Endodermal cell (in vitro differentiated cells): Measurements from ENCODE around the gene CASZ1. TPM values are rescaled to one million over a fixed set of nuclear protein-coding genes. Genes with fewer than 3 reads are reported as not detected.

Source experiments
- DNase-seq: peaks from one replicate; pipeline ENCODE4 v3.0.0-alpha.2; 2017
- H3K27ac ChIP-seq: 2 replicates; pipeline ENCODE4 v1.5.1; 2013; ENCODE audit warnings: mild to moderate bottlenecking, low read depth, low read length, moderate library complexity
- H3K27me3 ChIP-seq: 2 replicates; pipeline ENCODE4 v1.6.1; 2013; ENCODE audit warnings: mild to moderate bottlenecking, low read length, moderate library complexity; ENCODE audit not compliant: insufficient read depth, control insufficient read depth, poor library complexity, severe bottlenecking
- H3K36me3 ChIP-seq: 2 replicates; pipeline ENCODE4 v1.7.0; 2013; ENCODE audit warnings: mild to moderate bottlenecking, low read length, moderate library complexity; ENCODE audit not compliant: control insufficient read depth, insufficient read depth
- H3K4me1 ChIP-seq: one replicate; pipeline ENCODE4 v1.7.0; 2013; ENCODE audit warnings: low read length; ENCODE audit not compliant: control insufficient read depth, insufficient read depth
- H3K4me3 ChIP-seq: 2 replicates; pipeline ENCODE4 v1.5.1; 2013; ENCODE audit warnings: mild to moderate bottlenecking, low read length, moderate library complexity
- H3K9ac ChIP-seq: 2 replicates; pipeline ENCODE4 v1.6.1; 2013; ENCODE audit warnings: mild to moderate bottlenecking, low read length, moderate library complexity; ENCODE audit not compliant: poor library complexity, severe bottlenecking; ENCODE audit errors: extremely low read depth
- H3K9me3 ChIP-seq: 2 replicates; pipeline ENCODE4 v1.6.1; 2013; ENCODE audit warnings: mild to moderate bottlenecking, low read length, moderate library complexity; ENCODE audit not compliant: control insufficient read depth
- H3K27ac Mint-ChIP-seq: 2 replicates; pipeline ENCODE4 v1.8.0; 2020; ENCODE audit warnings: mixed read lengths
- H3K27me3 Mint-ChIP-seq: 2 replicates; pipeline ENCODE4 v1.8.0; 2021; ENCODE audit warnings: mild to moderate bottlenecking, mixed read lengths; ENCODE audit not compliant: insufficient read depth
- H3K36me3 Mint-ChIP-seq: 2 replicates; pipeline ENCODE4 v1.8.0; 2020; ENCODE audit warnings: low read depth, mixed read lengths
- H3K4me1 Mint-ChIP-seq: 2 replicates; pipeline ENCODE4 v1.8.0; 2020; ENCODE audit warnings: mixed read lengths
- H3K4me3 Mint-ChIP-seq: 2 replicates; pipeline ENCODE4 v1.8.0; 2020; ENCODE audit warnings: mild to moderate bottlenecking, moderate library complexity, mixed read lengths
- H3K9me3 Mint-ChIP-seq: 2 replicates; pipeline ENCODE4 v1.8.0; 2020; ENCODE audit warnings: mild to moderate bottlenecking, mixed read lengths
- CTCF ChIP-seq: fragments of 200-600 bp; sonication (generic); conservative IDR thresholded peaks from 2 replicates; pipeline ENCODE4 v1.5.0; 2021; ENCODE audit warnings: antibody characterized with exemption, mild to moderate bottlenecking
- WGBS, 2 experiments: methylation state at CpG; one replicate each; pipeline versions ENCODE4 v1.1.5 to v1.1.7; 2013; ENCODE audit warnings: missing lambda C conversion rate in 2 of 2, mixed read lengths in 1 of 2; ENCODE audit not compliant: insufficient coverage in 1 of 2, insufficient read length in 1 of 2; 5-methylcytosine and 5-hydroxymethylcytosine counted together
- total RNA-seq, 2 donors: library from RNA; stranded (reverse); fragmentation: NEBNext Ultra II Directional in 1 of 2; extraction: Animal tissue kit (Norgen Biotek cat#: 25700) in 1 of 2; gene quantifications; 2 replicates in 1 of 2; 3 replicates in 1 of 2; pipeline ENCODE4 v1.2.1, GENCODE V29; 2021

CASZ1 gene
- total RNA-seq, 2 donors from 2014 or later, result 3.5 to 5.9 TPM

- 91 to 96% methylated on average over 9 to 10 of the region's 10 CpGs for WGBS, 2 experiments
These were observed 163.0 kb downstream of the CASZ1 start for GRCh38 chr1:10633416-10633815.

GRCh38 chr1:10632691-10633090 lies 163.8 kb downstream of the CASZ1 start:
- H3K27ac ChIP-seq, result no peak overlapping the region
- no peak overlapping the region for H3K9ac ChIP-seq
- H3K4me3 ChIP-seq, result no peak overlapping the region
- peaks cover 6% of the 10 kb centered on the region for H3K27me3 ChIP-seq
- no peaks in the 10 kb centered on the region for H3K9me3 ChIP-seq
- no peaks in the 10 kb centered on the region for H3K36me3 ChIP-seq
- DNase-seq, result no peak
- WGBS, 2 experiments, result 70 to 72% methylated on average over 2 to 14 of the region's 14 CpGs
- no peak overlapping the region for H3K27ac Mint-ChIP-seq
- H3K4me3 Mint-ChIP-seq, result no peak overlapping the region
- no peak for TF ChIP-seq CTCF
- no peaks in the 10 kb centered on the region for H3K9me3 Mint-ChIP-seq
- H3K27me3 Mint-ChIP-seq, result no peaks in the 10 kb centered on the region
- no peaks in the 10 kb centered on the region for H3K4me1 ChIP-seq
- H3K4me1 Mint-ChIP-seq, result peaks cover 10% of the 10 kb centered on the region
- peaks cover 2% of the 10 kb centered on the region for H3K36me3 Mint-ChIP-seq

More at GRCh38 chr1:10633416-10633815, 163.0 kb downstream of the CASZ1 start:
- H3K36me3 Mint-ChIP-seq, result peaks cover 2% of the 10 kb centered on the region
- H3K4me3 Mint-ChIP-seq, result no peak overlapping the region
- Histone ChIP-seq H3K36me3 (no peaks in the 10 kb centered on the region), H3K9ac (no peak overlapping the region), H3K4me1 (no peaks in the 10 kb centered on the region), H3K9me3 (no peaks in the 10 kb centered on the region), H3K27me3 (peaks cover 13% of the 10 kb centered on the region), H3K27ac (no peak overlapping the region), H3K4me3 (no peak overlapping the region)
- TF ChIP-seq CTCF, result no peak
- no peaks in the 10 kb centered on the region for H3K27me3 Mint-ChIP-seq
- DNase-seq, result no peak
- H3K9me3 Mint-ChIP-seq, result no peaks in the 10 kb centered on the region
- H3K4me1 Mint-ChIP-seq, result peaks cover 10% of the 10 kb centered on the region
- H3K27ac Mint-ChIP-seq, result no peak overlapping the region

- Histone ChIP-seq H3K4me3 (no peak overlapping the region), H3K4me1 (no peaks in the 10 kb centered on the region), H3K9ac (no peak overlapping the region), H3K9me3 (no peaks in the 10 kb centered on the region), H3K27me3 (no peaks in the 10 kb centered on the region), H3K27ac (no peak overlapping the region), H3K36me3 (no peaks in the 10 kb centered on the region)
- peaks cover 4% of the 10 kb centered on the region for H3K36me3 Mint-ChIP-seq
- TF ChIP-seq CTCF, result peak; percentile 50
- peaks cover 10% of the 10 kb centered on the region for H3K4me1 Mint-ChIP-seq
- WGBS, 2 experiments, result 50 to 66% methylated on average over 13 to 14 of the region's 14 CpGs
- H3K27me3 Mint-ChIP-seq, result no peaks in the 10 kb centered on the region
- DNase-seq, result peak; percentile 84
- H3K4me3 Mint-ChIP-seq, result no peak overlapping the region
- peak overlapping the region; percentile 44 for H3K27ac Mint-ChIP-seq
- no peaks in the 10 kb centered on the region for H3K9me3 Mint-ChIP-seq
These were observed 164.4 kb downstream of the CASZ1 start for GRCh38 chr1:10631811-10632593.
